Coronary artery (tissue), 2 donors: ENCODE results near the gene FHOD1.
A peak's percentile ranks its signal among the peaks of the same experiment; 100 is the strongest.

ENCODE experiments used
- DNase-seq: peaks from one replicate; pipeline ENCODE4 v3.0.0-alpha.2; 2017; ENCODE audit warnings: low spot score
- H3K27ac ChIP-seq, 2 donors: fragments of 200-600 bp; sonication (generic); one replicate each; pipeline ENCODE4 v1.5.1; 2016 to 2019
- H3K4me3 ChIP-seq: fragments of 200-600 bp; sonication (generic); 2 replicates; pipeline ENCODE4 v1.5.1; 2016; ENCODE audit warnings: mild to moderate bottlenecking, moderate library complexity
- CTCF ChIP-seq: fragments of 200-600 bp; sonication (generic); IDR thresholded peaks from one replicate; pipeline ENCODE4 v1.5.1; 2019; ENCODE audit warnings: antibody characterized with exemption

FHOD1 gene

DNA sequence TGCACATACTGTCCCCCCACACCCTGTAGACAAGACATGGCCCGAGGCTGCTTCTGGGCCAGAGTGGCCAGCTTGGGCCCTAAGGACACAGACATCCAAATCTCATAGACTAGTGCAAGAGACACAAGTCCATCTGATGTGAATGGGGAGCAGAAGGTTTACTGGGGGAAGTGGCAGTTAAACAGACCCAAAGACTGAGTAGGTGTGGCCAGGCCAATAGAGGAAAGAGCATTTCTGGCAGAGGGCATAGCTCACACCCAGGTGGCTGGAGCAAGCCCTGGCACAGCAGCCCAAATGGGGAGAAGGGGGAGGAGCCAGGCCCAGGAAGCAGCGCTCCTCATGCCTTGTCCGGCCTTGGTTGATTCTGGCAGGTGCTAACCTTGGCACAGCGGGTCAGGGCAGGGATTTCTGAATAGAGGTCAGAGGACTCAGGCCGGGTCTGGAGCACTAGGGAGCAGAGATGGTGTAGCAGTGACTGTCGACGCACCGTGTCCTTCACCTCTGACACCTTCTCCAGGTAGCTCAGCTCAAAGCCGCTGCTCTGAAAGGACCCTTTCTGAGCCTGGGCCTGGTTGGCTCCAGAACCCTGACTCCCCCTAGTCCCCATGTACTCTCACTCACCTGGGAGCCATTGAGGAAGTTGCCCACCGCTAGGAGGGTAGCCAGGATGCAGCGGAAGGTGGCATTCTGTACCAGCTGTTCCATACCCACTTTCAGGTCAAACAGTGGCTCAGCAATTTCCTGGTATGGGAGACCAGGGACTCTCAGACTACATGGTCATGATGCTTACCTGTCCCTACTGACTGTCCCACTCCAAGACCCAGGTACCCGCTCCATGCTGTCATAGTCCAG lies 16.2 kb downstream of the FHOD1 start:
- Histone ChIP-seq H3K4me3 (no peak overlapping the region), H3K27ac (no peak overlapping the region)
- no peak for DNase-seq
- no peak for TF ChIP-seq CTCF

DNA sequence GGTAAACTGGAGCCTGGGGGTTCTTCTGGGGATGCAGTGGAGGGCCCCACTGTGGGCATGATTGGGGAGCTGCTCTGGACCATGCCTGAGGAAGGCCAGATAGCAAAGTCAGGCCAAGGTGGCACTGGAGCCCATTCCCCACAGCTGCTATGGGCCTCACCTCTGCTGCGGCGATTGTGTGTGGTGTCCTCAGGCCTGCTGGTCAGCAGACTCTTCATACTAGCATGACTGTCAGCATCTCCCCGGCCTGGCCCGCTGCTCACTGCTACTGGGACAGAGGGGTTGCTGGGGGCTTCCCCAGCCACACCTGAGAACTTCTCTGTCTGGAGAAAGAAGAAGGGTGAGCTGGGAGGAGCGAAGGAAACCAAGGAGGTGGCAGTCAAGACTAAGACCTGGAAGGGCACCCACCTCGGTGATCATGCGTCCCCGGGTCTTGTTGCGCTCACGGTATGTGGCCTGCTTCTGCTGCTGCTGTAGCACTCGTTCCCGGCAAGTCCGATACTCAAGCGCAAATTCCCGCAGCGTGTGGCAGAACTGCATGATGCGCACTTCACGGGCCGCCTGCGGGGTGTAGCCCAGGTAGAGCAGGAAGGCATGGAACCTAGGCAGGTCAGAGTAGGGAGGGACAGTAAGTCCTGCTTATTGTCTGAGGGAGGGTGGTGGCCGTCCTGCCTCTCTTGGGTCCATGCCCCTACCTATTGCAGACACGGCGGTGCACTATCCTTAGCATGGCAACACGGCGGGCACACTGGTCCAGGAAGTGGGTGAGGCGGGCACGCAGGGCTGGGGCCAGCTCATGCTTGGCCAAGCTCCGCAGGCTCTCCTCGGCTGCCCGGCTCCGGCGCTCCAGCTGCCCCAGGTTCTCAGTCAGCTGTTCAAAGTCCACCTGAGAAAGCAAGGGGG lies 17.1 kb downstream of the FHOD1 start:
- DNase-seq = no peak
- H3K4me3 ChIP-seq = no peak overlapping the region
- no peak for TF ChIP-seq CTCF
- H3K27ac ChIP-seq = no peak overlapping the region

DNA sequence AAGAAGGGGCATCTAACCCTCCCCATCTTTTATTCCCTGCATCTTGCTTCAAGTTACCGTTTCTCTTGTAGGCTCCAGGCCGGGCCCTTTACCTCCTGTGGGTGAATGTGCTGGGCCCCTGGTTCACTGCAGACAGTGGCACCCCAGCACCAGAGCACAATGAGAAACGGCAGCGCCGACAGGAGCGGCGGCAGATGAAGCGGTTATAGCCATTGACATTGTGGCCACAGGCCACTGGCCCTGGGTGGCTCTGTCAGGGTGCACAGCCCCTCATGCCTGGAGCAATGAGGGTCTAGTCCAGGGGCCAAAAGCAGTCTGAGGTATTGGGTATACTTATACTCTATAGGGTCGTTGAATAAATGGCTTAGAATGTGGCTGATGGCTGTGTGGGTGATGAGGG lies 18.4 kb downstream of the FHOD1 start:
- Histone ChIP-seq H3K27ac (no peak overlapping the region), H3K4me3 (no peak overlapping the region)
- DNase-seq = no peak
- TF ChIP-seq CTCF = no peak

DNA sequence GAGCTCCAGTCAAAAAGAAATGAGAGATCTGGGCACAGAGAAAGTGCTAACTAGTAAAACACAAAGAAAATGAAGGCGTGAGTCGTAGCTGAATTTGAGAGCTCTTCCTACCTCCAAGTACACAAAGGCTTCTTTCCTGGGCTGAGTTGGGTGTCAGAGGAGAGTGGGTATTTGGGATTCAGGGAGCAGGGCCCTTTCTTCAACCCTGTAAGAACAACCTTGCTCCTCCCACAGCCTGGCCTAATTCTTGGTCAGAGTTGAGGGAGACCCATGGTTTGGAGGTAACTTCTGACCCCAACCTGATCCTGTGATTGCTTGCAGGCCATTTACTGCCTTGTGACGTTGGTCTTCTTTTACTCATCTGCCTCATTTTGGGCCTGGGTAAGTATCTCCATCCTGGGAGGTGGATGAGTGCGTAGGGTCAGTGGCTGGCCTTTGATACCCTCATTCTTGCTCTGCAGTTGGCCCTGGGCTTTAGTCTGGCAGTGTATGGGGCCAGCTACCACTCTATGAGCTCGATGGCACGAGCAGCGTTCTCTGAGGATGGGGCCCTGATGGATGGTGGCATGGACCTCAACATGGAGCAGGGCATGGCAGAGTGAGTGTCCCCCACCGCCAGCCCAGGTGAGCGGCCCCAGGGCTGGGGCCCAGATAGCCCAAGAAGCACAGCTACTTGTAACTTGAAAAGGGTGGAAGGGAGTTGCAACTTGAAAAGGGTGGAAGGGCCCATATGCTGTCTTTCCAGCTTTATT lies 19.1 kb downstream of the FHOD1 start:
- H3K27ac ChIP-seq = no peak overlapping the region
- DNase-seq = no peak
- H3K4me3 ChIP-seq = peak overlapping the region; percentile 90
- TF ChIP-seq CTCF = no peak

DNA sequence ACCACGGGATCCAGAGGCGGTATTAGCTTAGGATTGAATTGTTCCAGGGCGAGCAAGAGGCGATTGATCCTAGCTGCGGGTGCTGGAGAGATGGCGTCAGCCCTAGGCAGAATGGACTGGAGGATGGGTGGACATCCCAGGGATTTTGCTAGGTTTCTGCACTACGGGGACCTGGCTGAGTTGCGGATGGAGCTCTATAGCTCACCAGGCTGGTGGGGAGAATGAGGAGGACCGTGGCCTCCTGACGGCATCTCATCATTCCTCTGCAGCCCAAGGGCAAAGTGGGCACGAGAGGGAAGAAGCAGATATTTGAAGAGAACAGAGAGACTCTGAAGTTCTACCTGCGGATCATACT lies 19.7 kb downstream of the FHOD1 start:
- no peak for DNase-seq
- TF ChIP-seq CTCF = no peak
- H3K27ac ChIP-seq = peak overlapping the region; percentile 89 to 90

DNA sequence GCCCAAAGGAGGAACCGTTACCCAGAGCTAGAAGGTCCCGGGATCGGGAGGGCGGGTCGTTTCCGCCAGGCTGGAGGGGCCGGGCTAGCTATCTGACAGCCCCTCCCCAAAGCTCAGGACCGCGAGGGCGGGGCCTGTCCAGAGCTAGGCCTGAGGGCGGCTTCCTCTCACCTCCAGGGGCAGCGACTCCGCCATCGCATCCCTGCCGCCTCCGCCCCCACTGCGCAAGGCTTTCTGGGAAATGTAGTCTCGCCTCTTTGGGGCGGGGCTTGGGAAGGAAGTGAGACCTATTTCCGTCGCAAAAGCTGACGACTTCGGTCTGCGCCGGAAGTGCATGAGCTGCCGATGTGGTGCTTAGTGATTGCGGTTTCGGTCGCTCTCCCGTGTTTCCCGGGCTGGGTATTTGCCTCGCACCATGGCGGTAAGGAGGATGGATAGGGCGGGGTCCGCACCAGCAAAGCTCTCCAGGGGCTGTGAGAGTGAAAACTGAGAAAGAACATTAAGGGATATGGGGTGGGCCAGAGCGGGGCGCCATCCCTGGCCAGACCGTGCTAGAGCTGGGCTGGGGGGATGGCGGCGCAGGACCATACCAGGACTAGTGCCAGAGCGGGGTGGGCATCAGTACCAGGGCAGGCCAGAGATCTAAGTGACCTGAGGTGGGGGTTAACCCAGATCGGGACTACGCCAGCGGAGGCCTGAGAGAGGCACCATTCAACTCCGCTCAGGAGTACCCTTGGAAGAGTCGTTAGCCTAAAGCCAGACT lies 20.3 kb downstream of the FHOD1 start, which contains the start of gene TMEM208:
Gene TMEM208 (plus strand): TSS at position 327 of the 763 bp plus-strand sequence. CDS start 89 bp downstream, at position 416.
- no peak for TF ChIP-seq CTCF
- Histone ChIP-seq H3K27ac (peak within 1 kb of the TSS; percentile 89 to 90), H3K4me3 (peak within 1 kb of the TSS; percentile 90)
- peak; percentile 98 for DNase-seq

More for the DNA sequence above, 19.7 kb downstream of the FHOD1 start:
- peak overlapping the region; percentile 90 for H3K4me3 ChIP-seq
